Neural progenitor cell (in vitro differentiated cells): ENCODE measurements around the gene ETV7. TPM values are rescaled to one million over a fixed set of nuclear protein-coding genes. Genes with fewer than 3 reads are reported as not detected.

Source experiments
- DNase-seq: peaks from one replicate; pipeline ENCODE4 v3.0.0-alpha.2; 2016; ENCODE audit warnings: low spot score
- H2AFZ ChIP-seq: fragments of 200-600 bp; sonication (generic); replicated peaks from 2 replicates; pipeline ENCODE4 v1.6.1; 2016; ENCODE audit warnings: antibody characterized with exemption
- H3F3A ChIP-seq: fragments of 200-600 bp; sonication (generic); 2 replicates; pipeline ENCODE4 v1.6.1; 2016; ENCODE audit warnings: antibody characterized with exemption, low read depth
- H3K27ac ChIP-seq: fragments of 200-600 bp; sonication (generic); 2 replicates; pipeline ENCODE4 v1.5.1; 2016; ENCODE audit warnings: mild to moderate bottlenecking
- H3K27me3 ChIP-seq: fragments of 200-600 bp; sonication (generic); 2 replicates; pipeline ENCODE4 v1.6.1; 2016; ENCODE audit warnings: mild to moderate bottlenecking, moderate library complexity
- H3K36me3 ChIP-seq: fragments of 200-600 bp; sonication (generic); 2 replicates; pipeline ENCODE4 v1.5.1; 2016
- H3K4me1 ChIP-seq: fragments of 200-600 bp; sonication (generic); 2 replicates; pipeline ENCODE4 v1.6.1; 2016; ENCODE audit warnings: mixed run types
- H3K4me2 ChIP-seq: fragments of 200-600 bp; sonication (generic); 2 replicates; pipeline ENCODE4 v1.6.1; 2016
- H3K4me3 ChIP-seq: fragments of 200-600 bp; sonication (generic); 2 replicates; pipeline ENCODE4 v1.5.1; 2016
- H3K79me2 ChIP-seq: fragments of 200-600 bp; sonication (generic); 2 replicates; pipeline ENCODE4 v1.6.1; 2016; ENCODE audit warnings: low read depth
- H3K9ac ChIP-seq: fragments of 200-600 bp; sonication (generic); 2 replicates; pipeline ENCODE4 v1.6.1; 2016
- H3K9me3 ChIP-seq: fragments of 200-600 bp; sonication (generic); 2 replicates; pipeline ENCODE4 v1.5.1; 2016; ENCODE audit warnings: low read depth
- H4K20me1 ChIP-seq: fragments of 200-600 bp; sonication (generic); 2 replicates; pipeline ENCODE4 v1.6.1; 2016; ENCODE audit warnings: low read depth
- H3K27ac Mint-ChIP-seq: 3 replicates; pipeline ENCODE4 v1.8.0; 2021; ENCODE audit warnings: mixed read lengths
- H3K27me3 Mint-ChIP-seq: 2 replicates; pipeline ENCODE4 v1.8.0; 2022; ENCODE audit warnings: low read depth, mild to moderate bottlenecking, inconsistent platforms, moderate library complexity, mixed read lengths; ENCODE audit not compliant: insufficient read depth
- H3K36me3 Mint-ChIP-seq: 3 replicates; pipeline ENCODE4 v1.8.0; 2021; ENCODE audit warnings: mixed read lengths
- H3K4me1 Mint-ChIP-seq: 3 replicates; pipeline ENCODE4 v1.8.0; 2021; ENCODE audit warnings: mixed read lengths
- H3K4me3 Mint-ChIP-seq: 3 replicates; pipeline ENCODE4 v1.8.0; 2021; ENCODE audit warnings: mild to moderate bottlenecking, moderate library complexity, mixed read lengths
- H3K9me3 Mint-ChIP-seq: 3 replicates; pipeline ENCODE4 v1.8.0; 2020; ENCODE audit warnings: mixed read lengths
- EZH2 ChIP-seq: fragments of 200-600 bp; sonication (generic); IDR thresholded peaks from 2 replicates; pipeline ENCODE4 v1.6.1; 2017; ENCODE audit warnings: antibody characterized with exemption, mild to moderate bottlenecking, moderate library complexity
- EZH2phosphoT487 ChIP-seq: fragments of 200-600 bp; sonication (generic); IDR thresholded peaks from 2 replicates; pipeline ENCODE4 v1.6.1; 2017; ENCODE audit warnings: antibody characterized with exemption
- total RNA-seq: library from RNA; depleted of rRNA; stranded (reverse); fragments of >200 nt; gene quantifications from 2 replicates; pipeline ENCODE4 v1.2.3, GENCODE V29; 2015; ENCODE audit warnings: low replicate concordance
- TF ChIP-seq, protein P1 (sequence below): fragments of 200-600 bp; sonication (generic); IDR thresholded peaks from 2 replicates; pipeline ENCODE4 v1.5.1; 2017; ENCODE audit warnings: antibody characterized with exemption, mild to moderate bottlenecking

The ETV7 gene
- total RNA-seq, 1 donor from 2014 or later = 0.11 TPM

DNA sequence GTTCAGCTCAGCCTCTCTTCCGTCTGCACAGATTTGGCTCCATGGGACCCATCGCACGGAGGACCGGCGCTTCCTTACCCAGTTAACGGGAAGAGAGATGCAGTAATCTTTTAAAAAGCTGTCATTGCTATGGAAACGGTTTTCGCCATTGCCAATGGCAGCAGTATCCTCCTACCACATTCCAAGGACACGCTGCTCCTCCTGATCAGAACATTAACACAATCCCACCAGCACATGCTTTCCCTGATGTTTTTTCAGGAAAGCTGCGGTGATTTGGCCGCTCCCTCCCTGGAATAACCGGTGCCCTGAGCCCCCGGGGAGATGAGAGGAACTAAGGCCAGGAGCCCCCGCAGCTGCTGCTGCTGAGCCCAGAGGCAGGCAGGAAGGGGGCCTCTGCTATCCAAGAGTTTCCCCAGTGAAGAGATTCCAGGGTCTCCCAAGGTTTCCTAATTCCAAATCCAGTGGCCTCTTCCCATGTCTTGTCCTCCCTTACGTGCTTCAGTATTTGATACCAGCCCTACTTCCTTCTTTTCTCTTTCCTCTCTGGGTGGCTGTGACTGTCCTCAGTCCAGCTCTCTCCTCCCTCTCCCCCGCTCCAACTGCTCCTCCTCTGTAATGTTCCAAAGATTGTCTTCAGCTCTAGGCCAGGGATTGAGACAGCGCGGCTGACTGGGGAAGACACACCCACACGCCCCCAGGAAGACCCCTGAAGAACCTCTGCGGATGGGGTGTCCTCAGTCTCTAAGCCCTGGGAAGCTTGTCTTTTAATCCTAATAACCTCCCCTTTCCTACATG lies 53.3 kb downstream of the ETV7 start:
- peaks cover 6% of the 10 kb centered on the region for H3K27me3 ChIP-seq
- no peak for DNase-seq
- H3K27ac ChIP-seq = no peak overlapping the region
- no peaks in the 10 kb centered on the region for H3K79me2 ChIP-seq
- H3K4me3 ChIP-seq = no peak overlapping the region
- no peaks in the 10 kb centered on the region for H3K9me3 Mint-ChIP-seq
- TF ChIP-seq EZH2 (no peak), EZH2phosphoT487 (no peak)
- TF ChIP-seq, protein P1, sequence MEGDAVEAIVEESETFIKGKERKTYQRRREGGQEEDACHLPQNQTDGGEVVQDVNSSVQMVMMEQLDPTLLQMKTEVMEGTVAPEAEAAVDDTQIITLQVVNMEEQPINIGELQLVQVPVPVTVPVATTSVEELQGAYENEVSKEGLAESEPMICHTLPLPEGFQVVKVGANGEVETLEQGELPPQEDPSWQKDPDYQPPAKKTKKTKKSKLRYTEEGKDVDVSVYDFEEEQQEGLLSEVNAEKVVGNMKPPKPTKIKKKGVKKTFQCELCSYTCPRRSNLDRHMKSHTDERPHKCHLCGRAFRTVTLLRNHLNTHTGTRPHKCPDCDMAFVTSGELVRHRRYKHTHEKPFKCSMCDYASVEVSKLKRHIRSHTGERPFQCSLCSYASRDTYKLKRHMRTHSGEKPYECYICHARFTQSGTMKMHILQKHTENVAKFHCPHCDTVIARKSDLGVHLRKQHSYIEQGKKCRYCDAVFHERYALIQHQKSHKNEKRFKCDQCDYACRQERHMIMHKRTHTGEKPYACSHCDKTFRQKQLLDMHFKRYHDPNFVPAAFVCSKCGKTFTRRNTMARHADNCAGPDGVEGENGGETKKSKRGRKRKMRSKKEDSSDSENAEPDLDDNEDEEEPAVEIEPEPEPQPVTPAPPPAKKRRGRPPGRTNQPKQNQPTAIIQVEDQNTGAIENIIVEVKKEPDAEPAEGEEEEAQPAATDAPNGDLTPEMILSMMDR = no peak
- no peaks in the 10 kb centered on the region for H3K36me3 ChIP-seq
- peak overlapping the region; percentile 8 for H3K27ac Mint-ChIP-seq
- H3K4me2 ChIP-seq = peak overlapping the region; percentile 25
- no peaks in the 10 kb centered on the region for H4K20me1 ChIP-seq
- no peaks in the 10 kb centered on the region for H3K36me3 Mint-ChIP-seq
- peaks cover 13% of the 10 kb centered on the region for H3K4me1 ChIP-seq
- peak overlapping the region; percentile 30 for H2AFZ ChIP-seq
- H3K9ac ChIP-seq = no peak overlapping the region
- H3F3A ChIP-seq = no peaks in the 10 kb centered on the region
- H3K4me1 Mint-ChIP-seq = peaks cover 44% of the 10 kb centered on the region
- H3K9me3 ChIP-seq = no peaks in the 10 kb centered on the region
- peak overlapping the region; percentile 4 for H3K4me3 Mint-ChIP-seq
- H3K27me3 Mint-ChIP-seq = peaks cover 13% of the 10 kb centered on the region

DNA sequence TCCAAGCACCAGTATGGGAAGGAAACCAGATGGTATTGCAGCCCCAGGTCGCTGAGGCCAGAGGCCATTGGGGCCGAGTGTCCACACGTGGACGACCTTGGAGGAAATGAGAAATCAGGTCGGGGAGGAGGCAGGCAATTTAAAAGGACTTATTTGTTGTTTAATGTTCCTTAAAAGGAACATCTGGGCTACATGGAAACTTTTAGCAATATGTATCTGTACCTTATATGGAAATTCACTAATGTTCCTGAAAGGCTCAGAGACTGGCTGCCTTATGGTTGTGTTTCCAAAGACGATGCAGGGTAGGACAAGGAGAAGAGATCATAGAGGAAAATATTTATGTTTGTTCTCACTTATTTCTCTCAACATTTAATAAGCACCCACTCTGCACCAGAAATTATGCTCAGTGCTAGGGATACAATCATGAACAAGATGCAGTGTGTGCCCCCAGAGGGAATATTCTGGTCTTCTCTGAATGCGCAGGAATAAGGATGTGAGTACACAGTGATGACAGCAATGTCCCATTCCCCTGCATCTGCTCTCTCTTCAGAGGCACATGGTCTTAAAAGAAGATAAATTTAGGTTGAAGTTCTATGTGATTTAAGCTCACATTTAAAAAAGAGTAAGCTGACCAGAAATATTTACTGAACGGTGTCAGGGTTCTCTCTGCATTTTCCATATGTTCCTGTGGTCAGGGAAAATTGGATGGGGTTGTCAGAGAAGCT lies 54.1 kb downstream of the ETV7 start:
- no peaks in the 10 kb centered on the region for H4K20me1 ChIP-seq
- TF ChIP-seq EZH2 (no peak), EZH2phosphoT487 (no peak)
- TF ChIP-seq, protein P1 = no peak
- H3K79me2 ChIP-seq = no peaks in the 10 kb centered on the region
- no peak overlapping the region for H2AFZ ChIP-seq
- no peak for DNase-seq
- no peaks in the 10 kb centered on the region for H3K9me3 ChIP-seq
- H3K4me2 ChIP-seq = no peak overlapping the region
- H3K27ac Mint-ChIP-seq = no peak overlapping the region
- no peak overlapping the region for H3K4me3 Mint-ChIP-seq
- no peaks in the 10 kb centered on the region for H3F3A ChIP-seq
- no peak overlapping the region for H3K27ac ChIP-seq
- peaks cover 13% of the 10 kb centered on the region for H3K27me3 Mint-ChIP-seq
- no peak overlapping the region for H3K9ac ChIP-seq
- no peaks in the 10 kb centered on the region for H3K36me3 ChIP-seq
- H3K27me3 ChIP-seq = no peaks in the 10 kb centered on the region
- H3K36me3 Mint-ChIP-seq = no peaks in the 10 kb centered on the region
- H3K4me3 ChIP-seq = no peak overlapping the region
- no peaks in the 10 kb centered on the region for H3K9me3 Mint-ChIP-seq
- H3K4me1 ChIP-seq = peaks cover 13% of the 10 kb centered on the region
- peaks cover 52% of the 10 kb centered on the region for H3K4me1 Mint-ChIP-seq

DNA sequence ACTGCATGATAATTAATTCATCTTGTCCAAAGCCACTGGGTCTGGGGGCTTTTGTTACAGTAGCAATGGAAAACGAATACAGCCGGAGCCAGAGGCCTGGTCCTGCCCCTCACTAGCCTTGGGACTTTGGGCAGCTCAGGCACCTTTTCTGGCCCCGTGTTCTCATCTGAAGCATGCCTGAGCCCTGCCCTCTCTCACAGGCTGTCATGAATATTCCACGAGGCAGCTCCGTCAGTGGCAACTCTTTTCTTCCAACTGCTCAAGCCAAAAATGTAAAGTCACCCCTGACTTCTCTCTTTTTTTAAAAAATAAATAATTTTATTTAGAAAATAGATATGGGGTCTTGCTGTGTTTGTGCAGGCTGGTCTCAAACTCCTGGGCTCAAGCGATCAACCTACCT lies 56.1 kb downstream of the ETV7 start:
- no peak overlapping the region for H3K27ac Mint-ChIP-seq
- Histone ChIP-seq H3K36me3 (no peaks in the 10 kb centered on the region), H3K4me2 (no peak overlapping the region), H4K20me1 (no peaks in the 10 kb centered on the region), H3F3A (no peaks in the 10 kb centered on the region), H3K9me3 (no peaks in the 10 kb centered on the region), H3K27ac (no peak overlapping the region), H3K79me2 (no peaks in the 10 kb centered on the region), H2AFZ (no peak overlapping the region), H3K4me1 (peaks cover 18% of the 10 kb centered on the region), H3K4me3 (no peak overlapping the region), H3K9ac (no peak overlapping the region), H3K27me3 (no peaks in the 10 kb centered on the region)
- no peaks in the 10 kb centered on the region for H3K36me3 Mint-ChIP-seq
- peaks cover 70% of the 10 kb centered on the region for H3K4me1 Mint-ChIP-seq
- DNase-seq = no peak
- no peak overlapping the region for H3K4me3 Mint-ChIP-seq
- no peaks in the 10 kb centered on the region for H3K9me3 Mint-ChIP-seq
- TF ChIP-seq, protein P1 = no peak
- TF ChIP-seq EZH2 = no peak
- no peak for TF ChIP-seq EZH2phosphoT487
- peaks cover 15% of the 10 kb centered on the region for H3K27me3 Mint-ChIP-seq
